CD14-positive monocyte (primary cell): ENCODE measurements around the gene SLC37A2. TPM values are rescaled to one million over a fixed set of nuclear protein-coding genes. Genes with fewer than 3 reads are reported as not detected.

Source experiments
- DNase-seq, 3 donors: peaks; one replicate each; pipeline ENCODE4 v3.0.0-alpha.2; 2011 to 2022
- H2AFZ ChIP-seq: 2 replicates; pipeline ENCODE4 v1.6.0; 2012; ENCODE audit warnings: mild to moderate bottlenecking, low read depth, low read length, inconsistent platforms; ENCODE audit not compliant: insufficient read depth, poor library complexity, severe bottlenecking
- H3K27ac ChIP-seq, 2 donors: 1 replicate in 1 of 2; 2 replicates in 1 of 2; pipeline ENCODE4 v1.5.1; 2012 to 2013; ENCODE audit warnings: low read length in 2 of 2, control low read depth in 1 of 2, inconsistent platforms in 1 of 2, low read depth in 1 of 2, mild to moderate bottlenecking in 1 of 2
- H3K27me3 ChIP-seq, 2 donors: one replicate each; pipeline versions ENCODE4 v1.6.0 to v1.6.1; 2011 to 2013; ENCODE audit warnings: low read length in 2 of 2; ENCODE audit not compliant: control insufficient read depth in 2 of 2, insufficient read depth in 2 of 2
- H3K36me3 ChIP-seq, 2 donors: replicated peaks in 1 of 2; 1 replicate in 1 of 2; 2 replicates in 1 of 2; pipeline versions ENCODE4 v1.5.1 to v1.6.1; 2012 to 2013; ENCODE audit warnings: low read length in 2 of 2, control low read depth in 1 of 2, inconsistent platforms in 1 of 2, mild to moderate bottlenecking in 1 of 2; ENCODE audit not compliant: insufficient read depth in 2 of 2, control insufficient read depth in 1 of 2
- H3K4me1 ChIP-seq, 2 donors: 1 replicate in 1 of 2; 2 replicates in 1 of 2; pipeline versions ENCODE4 v1.5.1 to v1.6.1; 2012 to 2013; ENCODE audit warnings: low read length in 2 of 2, control low read depth in 1 of 2, inconsistent platforms in 1 of 2, mild to moderate bottlenecking in 1 of 2, moderate library complexity in 1 of 2; ENCODE audit not compliant: insufficient read depth in 2 of 2, control insufficient read depth in 1 of 2
- H3K4me2 ChIP-seq: replicated peaks from 2 replicates; pipeline ENCODE3; 2012; ENCODE audit warnings: low read length, moderate library complexity, mild to moderate bottlenecking; ENCODE audit not compliant: poor library complexity, severe bottlenecking; ENCODE audit errors: extremely low read depth
- H3K4me3 ChIP-seq, 3 experiments: fragments of 200-600 bp in 1 of 3; sonication (generic) in 1 of 3; replicated peaks in 1 of 3; 1 replicate in 2 of 3; 2 replicates in 1 of 3; pipeline ENCODE4 v1.5.1; 2011 to 2013; ENCODE audit warnings: low read length in 3 of 3, mild to moderate bottlenecking in 3 of 3, control low read depth in 2 of 3, low read depth in 2 of 3, inconsistent platforms in 1 of 3, moderate library complexity in 1 of 3
- H3K79me2 ChIP-seq: 2 replicates; pipeline ENCODE4 v1.6.0; 2012; ENCODE audit warnings: mild to moderate bottlenecking, control low read depth, inconsistent platforms, low read length, moderate library complexity; ENCODE audit not compliant: insufficient read depth
- H3K9ac ChIP-seq: 2 replicates; pipeline ENCODE4 v1.6.0; 2017; ENCODE audit warnings: low read length, mild to moderate bottlenecking; ENCODE audit not compliant: insufficient read depth, poor library complexity, severe bottlenecking
- H3K9me3 ChIP-seq, 2 donors: replicated peaks in 1 of 2; 1 replicate in 1 of 2; 2 replicates in 1 of 2; pipeline versions ENCODE4 v1.5.1 to v1.6.1; 2012 to 2013; ENCODE audit warnings: low read length in 2 of 2, control low read depth in 1 of 2; ENCODE audit not compliant: control insufficient read depth in 1 of 2, insufficient read depth in 1 of 2
- H4K20me1 ChIP-seq: 2 replicates; pipeline ENCODE4 v1.6.0; 2012; ENCODE audit warnings: mild to moderate bottlenecking, low read length, control low read depth, moderate library complexity; ENCODE audit not compliant: insufficient read depth
- H3K27ac Mint-ChIP-seq, 7 donors: one replicate each; pipeline ENCODE4 v1.8.0; 2020; ENCODE audit warnings: mild to moderate bottlenecking in 7 of 7, mixed read lengths in 7 of 7, moderate library complexity in 6 of 7, inconsistent platforms in 2 of 7
- H3K27me3 Mint-ChIP-seq, 3 donors: one replicate each; pipeline ENCODE4 v1.8.0; 2021 to 2022; ENCODE audit warnings: low read depth in 3 of 3, mild to moderate bottlenecking in 3 of 3, mixed read lengths in 3 of 3, moderate library complexity in 3 of 3, inconsistent platforms in 1 of 3
- H3K36me3 Mint-ChIP-seq, 2 donors: one replicate each; pipeline ENCODE4 v1.8.0; 2020; ENCODE audit warnings: mixed read lengths in 2 of 2, inconsistent platforms in 1 of 2, mild to moderate bottlenecking in 1 of 2
- H3K4me1 Mint-ChIP-seq: one replicate; pipeline ENCODE4 v1.8.0; 2020; ENCODE audit warnings: mild to moderate bottlenecking, mixed read lengths
- H3K4me3 Mint-ChIP-seq, 2 donors: one replicate each; pipeline ENCODE4 v1.8.0; 2020; ENCODE audit warnings: mild to moderate bottlenecking in 2 of 2, mixed read lengths in 2 of 2, moderate library complexity in 1 of 2
- H3K9me3 Mint-ChIP-seq, 7 donors: one replicate each; pipeline ENCODE4 v1.8.0; 2020 to 2022; ENCODE audit warnings: mixed read lengths in 7 of 7, mild to moderate bottlenecking in 6 of 7, moderate library complexity in 6 of 7, inconsistent platforms in 2 of 7
- WGBS: methylation state at CpG from one replicate; pipeline ENCODE4 v1.1.5; 2013; ENCODE audit warnings: missing lambda C conversion rate; ENCODE audit not compliant: insufficient coverage; 5-methylcytosine and 5-hydroxymethylcytosine counted together
- intact Hi-C, 2 donors: fragments of 100-400 bp; cut with micrococcal nuclease; formaldehyde crosslinking; loops; one replicate each; pipeline versions ENCODE4 v1.15.0 to v1.15.1; 2023
- polyA plus RNA-seq, 3 donors: library from polyadenylated mRNA; depleted of rRNA in 1 of 3; unstranded in 2 of 3; stranded (reverse) in 1 of 3; fragments of 300-500 nt in 2 of 3; fragments of >200 nt in 1 of 3; fragmentation: Illumina TruSeq in 2 of 3; gene quantifications; 1 replicate in 2 of 3; 2 replicates in 1 of 3; pipeline ENCODE4 v1.2.3, GENCODE V29; 2012 to 2021
- TF ChIP-seq, protein P1 (sequence below): fragments of 200-600 bp; IDR thresholded peaks from one replicate; pipeline ENCODE4 v1.8.0; 2022; ENCODE audit warnings: antibody characterized with exemption, mild to moderate bottlenecking

SLC37A2 gene
- polyA plus RNA-seq, 3 donors: 70.8 to 81.5 (median 78.9) TPM

DNA sequence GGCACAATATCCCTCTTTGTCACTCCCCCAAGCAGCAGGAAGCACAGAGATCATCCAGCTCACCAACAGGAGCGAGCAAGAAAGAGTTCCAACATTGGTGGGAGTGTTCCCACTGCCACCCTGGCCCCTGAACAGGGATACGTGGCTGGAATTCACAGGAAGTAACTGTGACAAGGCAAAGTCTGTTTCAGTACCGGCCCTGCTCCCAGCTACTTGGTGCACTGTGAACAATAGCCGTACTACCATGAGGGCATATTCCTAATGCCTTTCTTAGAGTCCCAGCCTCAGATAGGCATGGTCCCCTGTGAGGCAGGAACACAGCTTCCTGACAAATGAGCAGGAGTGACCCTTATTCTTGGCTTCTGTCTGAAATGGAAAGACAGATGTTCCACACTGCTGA lies 1.8 kb upstream of the SLC37A2 start:
- Histone ChIP-seq H3K27me3 (no peaks in the 10 kb centered on the region), H2AFZ (no peak overlapping the region), H3K9ac (no peak overlapping the region), H4K20me1 (no peaks in the 10 kb centered on the region), H3K79me2 (peaks cover 33% of the 10 kb centered on the region), H3K4me2 (no peak overlapping the region), H3K36me3 (no peaks in the 10 kb centered on the region), H3K27ac (no peak overlapping the region), H3K9me3 (no peaks in the 10 kb centered on the region), H3K4me1 (peaks cover 31 to 38% of the 10 kb centered on the region in 2 donors), H3K4me3 (no peak overlapping the region)
- 84% methylated on average over 4 of the region's 4 CpGs for WGBS
- Mint-ChIP-seq H3K4me1 (peaks cover 36% of the 10 kb centered on the region), H3K27ac (peak overlapping the region in 1 of 7 donors; percentile 12), H3K27me3 (peaks cover 1 to 8% (median 5%) of the 10 kb centered on the region in 3 donors), H3K36me3 (peaks cover 12 to 16% of the 10 kb centered on the region in 2 donors), H3K4me3 (no peak overlapping the region), H3K9me3 (peaks cover 0 to 1% (median 0%) of the 10 kb centered on the region in 7 donors)
- no peak for DNase-seq
- TF ChIP-seq, protein P1, sequence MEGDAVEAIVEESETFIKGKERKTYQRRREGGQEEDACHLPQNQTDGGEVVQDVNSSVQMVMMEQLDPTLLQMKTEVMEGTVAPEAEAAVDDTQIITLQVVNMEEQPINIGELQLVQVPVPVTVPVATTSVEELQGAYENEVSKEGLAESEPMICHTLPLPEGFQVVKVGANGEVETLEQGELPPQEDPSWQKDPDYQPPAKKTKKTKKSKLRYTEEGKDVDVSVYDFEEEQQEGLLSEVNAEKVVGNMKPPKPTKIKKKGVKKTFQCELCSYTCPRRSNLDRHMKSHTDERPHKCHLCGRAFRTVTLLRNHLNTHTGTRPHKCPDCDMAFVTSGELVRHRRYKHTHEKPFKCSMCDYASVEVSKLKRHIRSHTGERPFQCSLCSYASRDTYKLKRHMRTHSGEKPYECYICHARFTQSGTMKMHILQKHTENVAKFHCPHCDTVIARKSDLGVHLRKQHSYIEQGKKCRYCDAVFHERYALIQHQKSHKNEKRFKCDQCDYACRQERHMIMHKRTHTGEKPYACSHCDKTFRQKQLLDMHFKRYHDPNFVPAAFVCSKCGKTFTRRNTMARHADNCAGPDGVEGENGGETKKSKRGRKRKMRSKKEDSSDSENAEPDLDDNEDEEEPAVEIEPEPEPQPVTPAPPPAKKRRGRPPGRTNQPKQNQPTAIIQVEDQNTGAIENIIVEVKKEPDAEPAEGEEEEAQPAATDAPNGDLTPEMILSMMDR: no peak
- intact Hi-C loops: loop anchor here (5.0 to 10.0 kb wide), 3 partner anchors 51 to 106 kb away; partner anchors contain the start of genes CCDC15 (in 1 of the 2) and TMEM218 (in 1 of the 2)

DNA sequence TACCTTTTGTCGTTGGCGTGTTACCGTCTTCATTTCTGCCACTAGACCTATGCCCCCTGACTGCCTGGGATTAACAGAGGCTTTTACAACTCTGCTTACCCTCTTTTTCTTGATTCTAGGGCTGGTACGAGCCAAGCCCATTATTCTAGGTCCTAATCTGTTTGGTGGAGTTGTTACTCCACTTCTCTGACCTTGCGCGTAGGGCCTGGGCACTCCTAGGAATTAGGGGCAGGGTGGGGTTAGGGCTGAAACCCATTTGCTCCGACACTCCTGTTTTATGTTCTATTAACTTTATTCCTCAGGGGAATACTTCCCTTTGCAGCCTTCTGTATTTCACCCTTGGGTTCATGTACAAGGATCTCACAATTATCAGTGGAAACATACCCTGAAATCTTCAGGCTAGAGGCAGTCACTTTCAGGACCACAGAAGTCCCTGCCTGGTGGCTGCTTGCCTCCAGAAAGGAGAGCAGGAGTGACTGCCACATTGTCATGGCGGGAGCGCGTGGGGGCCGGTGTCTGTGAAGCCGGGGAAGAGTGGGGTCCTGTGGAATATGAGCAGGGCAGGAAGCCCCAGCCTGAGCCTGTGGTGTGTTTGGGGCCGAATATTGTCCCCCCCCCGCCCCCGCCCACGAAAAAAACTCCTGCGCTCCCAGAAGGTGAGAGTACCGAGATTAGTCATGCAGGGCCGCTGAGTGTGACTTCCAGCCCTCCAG lies 731 bp upstream of the SLC37A2 start:
- Histone ChIP-seq H4K20me1 (no peaks in the 10 kb centered on the region), H3K27me3 (no peaks in the 10 kb centered on the region), H3K9me3 (no peaks in the 10 kb centered on the region), H3K27ac (peak overlapping the region; percentile 93), H3K9ac (peak overlapping the region; percentile 98), H3K4me2 (peak overlapping the region; percentile 86), H2AFZ (peak overlapping the region; percentile 64), H3K4me1 (peaks cover 37 to 46% of the 10 kb centered on the region in 2 donors), H3K79me2 (peaks cover 35% of the 10 kb centered on the region), H3K4me3 (peak overlapping the region; percentile 60 to 80 (median 75)), H3K36me3 (no peaks in the 10 kb centered on the region)
- peak overlapping the region; percentile 89 to 97 (median 95) for H3K27ac Mint-ChIP-seq
- TF ChIP-seq, protein P1: no peak
- no peaks in the 10 kb centered on the region for H3K9me3 Mint-ChIP-seq
- DNase-seq: no peak
- H3K36me3 Mint-ChIP-seq: peaks cover 13 to 17% of the 10 kb centered on the region in 2 donors
- H3K4me1 Mint-ChIP-seq: peaks cover 42% of the 10 kb centered on the region
- intact Hi-C loops: loop anchor here (5.0 to 10.0 kb wide), 3 partner anchors 50 to 108 kb away; partner anchors contain the start of genes CCDC15 (in 1 of the 2) and TMEM218 (in 1 of the 2)
- H3K4me3 Mint-ChIP-seq: peak overlapping the region; percentile 86
- 34% methylated on average over 11 of the region's 19 CpGs for WGBS
- peaks cover 1 to 8% (median 5%) of the 10 kb centered on the region in 3 donors for H3K27me3 Mint-ChIP-seq
